Lower lobe of right lung (tissue), 2 donors: Measurements from ENCODE around the gene SLC6A2. TPM values are rescaled to one million over a fixed set of nuclear protein-coding genes. Genes with fewer than 3 reads are reported as not detected.

Experiments used
- ATAC-seq, 2 donors: fragments of 200-7000 bp; cut with Tn5 transposase; one replicate each; pipeline ENCODE4 v1.9.1; 2020 to 2022; ENCODE audit warnings: mild to moderate bottlenecking in 2 of 2, moderate library complexity in 2 of 2
- DNase-seq: peaks from one replicate; pipeline ENCODE4 v3.0.0-alpha.2; 2020
- H3K27ac ChIP-seq: fragments of 200-600 bp; one replicate; pipeline ENCODE4 v1.8.0; 2022
- H3K27me3 ChIP-seq: fragments of 200-600 bp; one replicate; pipeline ENCODE4 v1.8.0; 2022; ENCODE audit warnings: low read depth
- H3K36me3 ChIP-seq: fragments of 200-600 bp; one replicate; pipeline ENCODE4 v1.8.0; 2022; ENCODE audit warnings: mild to moderate bottlenecking
- H3K4me1 ChIP-seq: fragments of 200-600 bp; one replicate; pipeline ENCODE4 v1.8.0; 2022
- H3K4me3 ChIP-seq: fragments of 200-600 bp; one replicate; pipeline ENCODE4 v1.8.0; 2022; ENCODE audit warnings: mild to moderate bottlenecking
- H3K9me3 ChIP-seq: fragments of 200-600 bp; one replicate; pipeline ENCODE4 v1.8.0; 2022
- intact Hi-C: fragments of 100-400 bp; cut with DNase I; formaldehyde crosslinking; loops from one replicate; pipeline ENCODE4 v1.11.0; 2022
- total RNA-seq: library from RNA; stranded (reverse); fragmentation: NEBNext Ultra II Directional; extraction: Animal tissue kit (Norgen Biotek cat#: 25700); gene quantifications from one replicate; pipeline ENCODE4 v1.2.1, GENCODE V29; 2021
- TF ChIP-seq, protein P1 (sequence below): fragments of 200-600 bp; IDR thresholded peaks from one replicate; pipeline ENCODE4 v1.8.0; 2022; ENCODE audit warnings: antibody characterized with exemption, mild to moderate bottlenecking
- donor health status: DM: no; HTN: yes; CAD: no; lungs with severe emphysema.

Gene SLC6A2
- total RNA-seq, 1 donor from 2014 or later = not detected

GRCh38 chr16:55657616-55658015 is 1.8 kb downstream of the SLC6A2 start:
- H3K4me1 ChIP-seq = peaks cover 6% of the 10 kb centered on the region
- intact Hi-C loops = no loop called here

GRCh38 chr16:55658898-55659420 is 3.2 kb downstream of the SLC6A2 start:
- no peaks in the 10 kb centered on the region for H3K9me3 ChIP-seq
- ATAC-seq (no peak), DNase-seq (no peak)
- no peaks in the 10 kb centered on the region for H3K36me3 ChIP-seq
- H3K4me3 ChIP-seq = no peak overlapping the region
- H3K27me3 ChIP-seq = peaks cover 45% of the 10 kb centered on the region
- H3K4me1 ChIP-seq = peaks cover 6% of the 10 kb centered on the region
- intact Hi-C loops = no loop called here
- TF ChIP-seq, protein P1, sequence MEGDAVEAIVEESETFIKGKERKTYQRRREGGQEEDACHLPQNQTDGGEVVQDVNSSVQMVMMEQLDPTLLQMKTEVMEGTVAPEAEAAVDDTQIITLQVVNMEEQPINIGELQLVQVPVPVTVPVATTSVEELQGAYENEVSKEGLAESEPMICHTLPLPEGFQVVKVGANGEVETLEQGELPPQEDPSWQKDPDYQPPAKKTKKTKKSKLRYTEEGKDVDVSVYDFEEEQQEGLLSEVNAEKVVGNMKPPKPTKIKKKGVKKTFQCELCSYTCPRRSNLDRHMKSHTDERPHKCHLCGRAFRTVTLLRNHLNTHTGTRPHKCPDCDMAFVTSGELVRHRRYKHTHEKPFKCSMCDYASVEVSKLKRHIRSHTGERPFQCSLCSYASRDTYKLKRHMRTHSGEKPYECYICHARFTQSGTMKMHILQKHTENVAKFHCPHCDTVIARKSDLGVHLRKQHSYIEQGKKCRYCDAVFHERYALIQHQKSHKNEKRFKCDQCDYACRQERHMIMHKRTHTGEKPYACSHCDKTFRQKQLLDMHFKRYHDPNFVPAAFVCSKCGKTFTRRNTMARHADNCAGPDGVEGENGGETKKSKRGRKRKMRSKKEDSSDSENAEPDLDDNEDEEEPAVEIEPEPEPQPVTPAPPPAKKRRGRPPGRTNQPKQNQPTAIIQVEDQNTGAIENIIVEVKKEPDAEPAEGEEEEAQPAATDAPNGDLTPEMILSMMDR = no peak
- no peak overlapping the region for H3K27ac ChIP-seq

More at GRCh38 chr16:55657616-55658015, 1.8 kb downstream of the SLC6A2 start:
- Histone ChIP-seq H3K9me3 (no peaks in the 10 kb centered on the region), H3K27ac (no peak overlapping the region), H3K36me3 (no peaks in the 10 kb centered on the region), H3K4me3 (no peak overlapping the region), H3K27me3 (peaks cover 55% of the 10 kb centered on the region)
- DNase-seq (no peak), ATAC-seq (no peak)
- TF ChIP-seq, protein P1 = no peak

DNA sequence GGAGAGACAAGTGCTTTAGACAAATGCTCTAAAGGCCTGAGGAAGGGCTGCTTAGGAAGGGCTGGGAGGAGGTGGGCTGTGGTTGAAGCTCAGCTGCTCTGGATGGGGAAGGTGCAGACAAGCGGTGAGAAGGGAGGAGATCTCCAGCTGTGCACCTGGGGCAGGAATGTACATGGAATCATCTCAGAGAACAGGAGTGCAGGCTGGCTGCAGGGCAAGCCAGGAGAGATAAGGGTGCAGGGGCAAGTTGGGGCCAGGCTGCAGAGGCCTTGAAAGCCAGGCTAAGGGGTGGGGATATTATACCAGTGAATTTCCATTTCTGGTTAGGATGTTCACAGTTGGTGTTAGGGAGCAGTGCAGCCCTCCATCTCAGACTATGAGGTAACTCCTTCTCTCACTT is 4.2 kb downstream of the SLC6A2 start:
- ATAC-seq (no peak), DNase-seq (no peak)
- TF ChIP-seq, protein P1 = no peak
- intact Hi-C loops = no loop called here
- H3K27me3 ChIP-seq = peaks cover 34% of the 10 kb centered on the region
- no peaks in the 10 kb centered on the region for H3K36me3 ChIP-seq
- no peak overlapping the region for H3K4me3 ChIP-seq
- no peaks in the 10 kb centered on the region for H3K9me3 ChIP-seq
- H3K27ac ChIP-seq = no peak overlapping the region
- H3K4me1 ChIP-seq = peaks cover 6% of the 10 kb centered on the region

DNA sequence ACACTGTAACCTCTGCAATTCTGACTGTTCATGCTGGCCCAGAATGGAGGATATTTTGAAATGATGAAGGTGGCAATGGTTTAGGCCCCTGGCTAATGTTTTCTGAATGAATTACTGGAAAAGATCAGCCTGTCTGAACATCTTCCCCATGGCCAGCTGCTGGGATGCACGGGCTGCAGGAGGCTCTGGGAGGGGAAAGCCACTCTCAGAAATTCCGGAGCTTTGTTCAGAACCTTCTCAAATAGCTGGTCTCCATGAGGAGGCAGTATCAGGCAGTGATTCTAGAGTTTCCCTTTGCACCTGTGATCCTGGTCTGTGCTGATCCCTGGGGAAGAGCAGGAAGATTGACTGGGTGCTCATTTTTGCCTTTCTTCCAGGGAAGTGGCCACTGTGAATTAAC is 5.0 kb downstream of the SLC6A2 start:
- TF ChIP-seq, protein P1 = no peak
- Histone ChIP-seq H3K27me3 (peaks cover 26% of the 10 kb centered on the region), H3K4me3 (no peak overlapping the region), H3K9me3 (no peaks in the 10 kb centered on the region), H3K36me3 (no peaks in the 10 kb centered on the region), H3K27ac (no peak overlapping the region), H3K4me1 (peaks cover 6% of the 10 kb centered on the region)
- no peak for DNase-seq
- intact Hi-C loops = no loop called here
- no peak for ATAC-seq

DNA sequence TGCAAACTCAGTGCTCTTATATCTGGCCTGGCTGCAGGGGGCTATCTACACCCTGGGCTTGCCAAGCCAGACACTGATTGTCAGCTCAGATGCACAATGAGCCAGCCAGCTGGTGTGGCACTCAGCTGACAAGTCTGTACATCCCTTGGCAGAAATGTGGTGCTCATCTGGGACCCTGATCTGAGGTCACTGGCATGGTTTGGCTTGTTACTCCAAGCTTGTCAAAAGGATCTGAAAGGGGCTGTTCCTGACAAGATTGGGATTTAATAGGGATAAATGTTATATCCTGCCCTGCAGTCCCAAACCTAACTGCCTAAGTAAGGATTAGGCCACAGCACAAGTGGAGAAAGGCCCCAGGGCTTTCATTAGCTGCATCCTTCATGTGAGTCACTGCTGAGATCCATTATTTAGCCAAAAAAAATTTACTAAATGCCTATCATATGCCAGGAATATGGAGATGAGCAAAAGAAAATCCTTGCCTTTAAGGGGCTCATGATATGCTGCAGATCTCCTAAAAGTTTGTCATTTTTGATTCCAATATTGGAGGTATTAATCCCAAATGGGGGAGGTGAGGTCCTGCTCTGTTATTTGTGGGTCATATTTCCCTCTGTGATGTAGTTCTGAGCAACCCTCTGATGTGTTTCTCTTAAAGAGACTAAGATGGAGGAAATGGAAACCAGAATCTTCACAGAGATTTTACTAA is 6.3 kb downstream of the SLC6A2 start:
- ATAC-seq (no peak), DNase-seq (no peak)
- peaks cover 13% of the 10 kb centered on the region for H3K27me3 ChIP-seq
- no peaks in the 10 kb centered on the region for H3K4me1 ChIP-seq
- intact Hi-C loops = no loop called here
- no peak overlapping the region for H3K27ac ChIP-seq
- H3K9me3 ChIP-seq = no peaks in the 10 kb centered on the region
- no peak overlapping the region for H3K4me3 ChIP-seq
- TF ChIP-seq, protein P1 = no peak
- no peaks in the 10 kb centered on the region for H3K36me3 ChIP-seq
